ENCODE results near the gene SOCS1. TPM values are rescaled to one million over a fixed set of nuclear protein-coding genes. Genes with fewer than 3 reads are reported as not detected.

The SOCS1 gene
- total and polyA plus RNA-seq, 9 of the 15 experiments (the other 6 are each of a cell fraction or from before 2014, with no cell fraction given), result 0.04 to 7.5 (median 2.3) TPM

DNA sequence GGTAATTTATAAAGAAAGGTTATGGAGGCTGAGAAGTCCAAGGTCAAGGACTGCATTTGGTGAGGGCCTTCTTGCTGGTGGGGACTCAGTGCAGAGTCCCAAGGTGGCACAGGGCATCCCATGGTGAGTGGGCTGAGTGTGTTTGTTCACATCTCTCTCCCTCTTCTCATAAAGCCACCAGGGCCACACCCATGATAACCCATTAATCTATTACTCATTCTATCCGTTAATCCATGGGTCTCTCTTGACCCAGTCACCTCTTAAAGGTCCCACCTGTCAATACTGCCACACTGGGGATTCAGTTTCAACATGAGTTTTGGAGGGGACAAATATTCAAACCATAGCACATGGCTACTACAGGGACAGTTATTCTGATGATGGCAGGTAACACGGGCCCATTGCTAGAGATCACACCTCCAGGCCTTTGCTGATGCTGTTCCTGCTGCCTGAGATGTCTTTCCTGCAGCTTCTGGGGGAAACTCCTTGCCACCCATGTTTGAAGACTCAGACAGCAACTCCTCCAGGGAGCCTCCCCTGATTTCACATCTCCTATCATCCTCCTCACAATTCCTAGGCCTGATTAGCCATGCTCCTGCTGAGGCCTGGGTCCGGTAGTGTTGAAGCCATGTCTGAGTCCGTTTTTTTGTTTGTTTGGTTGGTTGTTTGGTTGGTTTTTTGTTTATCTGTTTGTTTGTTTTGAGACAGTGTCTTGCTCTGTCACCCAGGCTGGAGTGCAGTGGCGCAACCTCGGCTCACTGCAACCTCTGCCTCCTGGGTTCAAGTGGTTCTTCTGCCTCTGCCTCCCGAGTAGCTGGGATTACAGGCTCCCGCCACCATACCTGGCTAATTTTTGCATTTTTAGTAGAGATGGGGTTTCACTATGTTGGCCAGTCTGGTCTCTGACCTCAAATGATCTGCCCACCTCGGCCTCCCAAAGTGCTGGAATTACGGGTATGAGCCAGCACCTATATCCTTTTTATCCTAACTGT, 16.1 kb downstream of the SOCS1 start (continued):
- TF ChIP-seq, protein P1, sequence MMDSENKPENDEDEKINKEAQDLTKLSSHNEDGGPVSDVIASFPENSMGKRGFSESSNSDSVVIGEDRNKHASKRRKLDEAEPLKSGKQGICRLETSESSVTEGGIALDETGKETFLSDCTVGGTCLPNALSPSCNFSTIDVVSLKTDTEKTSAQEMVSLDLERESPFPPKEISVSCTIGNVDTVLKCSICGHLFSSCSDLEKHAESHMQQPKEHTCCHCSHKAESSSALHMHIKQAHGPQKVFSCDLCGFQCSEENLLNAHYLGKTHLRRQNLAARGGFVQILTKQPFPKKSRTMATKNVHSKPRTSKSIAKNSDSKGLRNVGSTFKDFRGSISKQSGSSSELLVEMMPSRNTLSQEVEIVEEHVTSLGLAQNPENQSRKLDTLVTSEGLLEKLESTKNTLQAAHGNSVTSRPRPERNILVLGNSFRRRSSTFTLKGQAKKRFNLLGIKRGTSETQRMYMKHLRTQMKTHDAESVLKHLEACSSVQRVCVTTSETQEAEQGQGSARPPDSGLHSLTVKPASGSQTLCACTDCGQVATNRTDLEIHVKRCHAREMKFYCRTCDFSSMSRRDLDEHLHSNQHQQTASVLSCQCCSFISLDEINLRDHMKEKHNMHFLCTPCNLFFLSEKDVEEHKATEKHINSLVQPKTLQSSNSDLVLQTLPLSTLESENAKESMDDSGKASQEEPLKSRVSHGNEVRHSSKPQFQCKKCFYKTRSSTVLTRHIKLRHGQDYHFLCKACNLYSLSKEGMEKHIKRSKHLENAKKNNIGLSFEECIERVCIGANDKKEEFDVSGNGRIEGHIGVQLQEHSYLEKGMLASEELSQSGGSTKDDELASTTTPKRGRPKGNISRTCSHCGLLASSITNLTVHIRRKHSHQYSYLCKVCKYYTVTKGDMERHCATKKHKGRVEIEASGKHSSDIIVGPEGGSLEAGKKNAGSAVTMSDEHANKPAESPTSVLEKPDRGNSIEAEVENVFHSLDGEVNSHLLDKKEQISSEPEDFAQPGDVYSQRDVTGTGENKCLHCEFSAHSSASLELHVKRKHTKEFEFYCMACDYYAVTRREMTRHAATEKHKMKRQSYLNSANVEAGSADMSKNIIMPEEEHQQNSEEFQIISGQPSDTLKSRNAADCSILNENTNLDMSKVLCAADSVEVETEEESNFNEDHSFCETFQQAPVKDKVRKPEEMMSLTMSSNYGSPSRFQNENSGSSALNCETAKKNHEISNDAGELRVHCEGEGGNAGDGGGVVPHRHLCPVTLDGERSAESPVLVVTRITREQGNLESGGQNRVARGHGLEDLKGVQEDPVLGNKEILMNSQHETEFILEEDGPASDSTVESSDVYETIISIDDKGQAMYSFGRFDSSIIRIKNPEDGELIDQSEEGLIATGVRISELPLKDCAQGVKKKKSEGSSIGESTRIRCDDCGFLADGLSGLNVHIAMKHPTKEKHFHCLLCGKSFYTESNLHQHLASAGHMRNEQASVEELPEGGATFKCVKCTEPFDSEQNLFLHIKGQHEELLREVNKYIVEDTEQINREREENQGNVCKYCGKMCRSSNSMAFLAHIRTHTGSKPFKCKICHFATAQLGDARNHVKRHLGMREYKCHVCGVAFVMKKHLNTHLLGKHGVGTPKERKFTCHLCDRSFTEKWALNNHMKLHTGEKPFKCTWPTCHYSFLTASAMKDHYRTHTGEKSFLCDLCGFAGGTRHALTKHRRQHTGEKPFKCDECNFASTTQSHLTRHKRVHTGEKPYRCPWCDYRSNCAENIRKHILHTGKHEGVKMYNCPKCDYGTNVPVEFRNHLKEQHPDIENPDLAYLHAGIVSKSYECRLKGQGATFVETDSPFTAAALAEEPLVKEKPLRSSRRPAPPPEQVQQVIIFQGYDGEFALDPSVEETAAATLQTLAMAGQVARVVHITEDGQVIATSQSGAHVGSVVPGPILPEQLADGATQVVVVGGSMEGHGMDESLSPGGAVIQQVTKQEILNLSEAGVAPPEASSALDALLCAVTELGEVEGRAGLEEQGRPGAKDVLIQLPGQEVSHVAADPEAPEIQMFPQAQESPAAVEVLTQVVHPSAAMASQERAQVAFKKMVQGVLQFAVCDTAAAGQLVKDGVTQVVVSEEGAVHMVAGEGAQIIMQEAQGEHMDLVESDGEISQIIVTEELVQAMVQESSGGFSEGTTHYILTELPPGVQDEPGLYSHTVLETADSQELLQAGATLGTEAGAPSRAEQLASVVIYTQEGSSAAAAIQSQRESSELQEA (IDR thresholded peaks at IDR 0.05; ENCODE audit: low read depth), result no peak
- TF ChIP-seq MXI1 (IDR thresholded peaks at IDR 0.05; ENCODE audit: low read depth, low read length) (no peak), ATF1 (CRISPR knock-in tag; IDR thresholded peaks at IDR 0.05) (no peak), ATF1 (tag; IDR thresholded peaks at IDR 0.05) (no peak), TCF7L2 (IDR thresholded peaks at IDR 0.05; ENCODE audit: low read depth, low read length) (no peak), RBFOX2 (IDR thresholded peaks at IDR 0.05; ENCODE audit: low read depth, low read length) (no peak), BHLHE40 (IDR thresholded peaks at IDR 0.05; ENCODE audit: low read length) (no peak), ZNF717 (CRISPR knock-in tag; IDR thresholded peaks at IDR 0.05) (no peak), SMAD3 (CRISPR knock-in tag; conservative IDR thresholded peaks at IDR 0.05) (no peak)
- TF ChIP-seq, protein P2, sequence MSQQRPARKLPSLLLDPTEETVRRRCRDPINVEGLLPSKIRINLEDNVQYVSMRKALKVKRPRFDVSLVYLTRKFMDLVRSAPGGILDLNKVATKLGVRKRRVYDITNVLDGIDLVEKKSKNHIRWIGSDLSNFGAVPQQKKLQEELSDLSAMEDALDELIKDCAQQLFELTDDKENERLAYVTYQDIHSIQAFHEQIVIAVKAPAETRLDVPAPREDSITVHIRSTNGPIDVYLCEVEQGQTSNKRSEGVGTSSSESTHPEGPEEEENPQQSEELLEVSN (IDR thresholded peaks at IDR 0.05; ENCODE audit: borderline replicate concordance in 1 of 2, extremely low read depth in 1 of 2, insufficient read depth in 1 of 2, insufficient read length in 1 of 2, low read depth in 1 of 2, low read length in 1 of 2, poor library complexity in 1 of 2, severe bottlenecking in 1 of 2), result no peak
- TF ChIP-seq, protein P3, sequence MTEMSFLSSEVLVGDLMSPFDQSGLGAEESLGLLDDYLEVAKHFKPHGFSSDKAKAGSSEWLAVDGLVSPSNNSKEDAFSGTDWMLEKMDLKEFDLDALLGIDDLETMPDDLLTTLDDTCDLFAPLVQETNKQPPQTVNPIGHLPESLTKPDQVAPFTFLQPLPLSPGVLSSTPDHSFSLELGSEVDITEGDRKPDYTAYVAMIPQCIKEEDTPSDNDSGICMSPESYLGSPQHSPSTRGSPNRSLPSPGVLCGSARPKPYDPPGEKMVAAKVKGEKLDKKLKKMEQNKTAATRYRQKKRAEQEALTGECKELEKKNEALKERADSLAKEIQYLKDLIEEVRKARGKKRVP (CRISPR knock-in tag; IDR thresholded peaks at IDR 0.05), result no peak
- TF ChIP-seq, protein P4, sequence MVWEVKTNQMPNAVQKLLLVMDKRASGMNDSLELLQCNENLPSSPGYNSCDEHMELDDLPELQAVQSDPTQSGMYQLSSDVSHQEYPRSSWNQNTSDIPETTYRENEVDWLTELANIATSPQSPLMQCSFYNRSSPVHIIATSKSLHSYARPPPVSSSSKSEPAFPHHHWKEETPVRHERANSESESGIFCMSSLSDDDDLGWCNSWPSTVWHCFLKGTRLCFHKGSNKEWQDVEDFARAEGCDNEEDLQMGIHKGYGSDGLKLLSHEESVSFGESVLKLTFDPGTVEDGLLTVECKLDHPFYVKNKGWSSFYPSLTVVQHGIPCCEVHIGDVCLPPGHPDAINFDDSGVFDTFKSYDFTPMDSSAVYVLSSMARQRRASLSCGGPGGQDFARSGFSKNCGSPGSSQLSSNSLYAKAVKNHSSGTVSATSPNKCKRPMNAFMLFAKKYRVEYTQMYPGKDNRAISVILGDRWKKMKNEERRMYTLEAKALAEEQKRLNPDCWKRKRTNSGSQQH (CRISPR knock-in tag; IDR thresholded peaks at IDR 0.05), result no peak
- TF ChIP-seq, protein P5, sequence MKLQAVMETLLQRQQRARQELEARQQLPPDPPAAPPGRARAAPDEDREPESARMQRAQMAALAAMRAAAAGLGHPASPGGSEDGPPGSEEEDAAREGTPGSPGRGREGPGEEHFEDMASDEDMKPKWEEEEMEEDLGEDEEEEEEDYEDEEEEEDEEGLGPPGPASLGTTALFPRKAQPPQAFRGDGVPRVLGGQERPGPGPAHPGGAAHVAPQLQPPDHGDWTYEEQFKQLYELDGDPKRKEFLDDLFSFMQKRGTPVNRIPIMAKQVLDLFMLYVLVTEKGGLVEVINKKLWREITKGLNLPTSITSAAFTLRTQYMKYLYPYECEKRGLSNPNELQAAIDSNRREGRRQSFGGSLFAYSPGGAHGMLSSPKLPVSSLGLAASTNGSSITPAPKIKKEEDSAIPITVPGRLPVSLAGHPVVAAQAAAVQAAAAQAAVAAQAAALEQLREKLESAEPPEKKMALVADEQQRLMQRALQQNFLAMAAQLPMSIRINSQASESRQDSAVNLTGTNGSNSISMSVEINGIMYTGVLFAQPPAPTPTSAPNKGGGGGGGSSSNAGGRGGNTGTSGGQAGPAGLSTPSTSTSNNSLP (IDR thresholded peaks at IDR 0.05; ENCODE audit: borderline replicate concordance, low read depth, low read length), result no peak

Measured in K562 (cell line).